Skin epidermis (tissue), 12 donors: ENCODE data around the gene PCBD2.
"Not testable (repeated sequence)": the region's sequence is repeated elsewhere in the genome, so short reads cannot be mapped to it uniquely, and the experiment has no call there.

Experiments used
- H3K27ac ChIP-seq, 21 experiments: fragments of 200-600 bp; sonication (generic) in 11 of 21; one replicate each; pipeline ENCODE4 v1.5.0; 2020; ENCODE audit warnings: mild to moderate bottlenecking in 3 of 21, inconsistent platforms in 2 of 21, moderate library complexity in 2 of 21
- H3K4me3 ChIP-seq, 7 experiments: fragments of 200-600 bp; sonication (generic) in 2 of 7; one replicate each; pipeline ENCODE4 v1.5.0; 2020; ENCODE audit warnings: inconsistent platforms in 2 of 7, mild to moderate bottlenecking in 2 of 7, moderate library complexity in 1 of 7

The PCBD2 gene

DNA sequence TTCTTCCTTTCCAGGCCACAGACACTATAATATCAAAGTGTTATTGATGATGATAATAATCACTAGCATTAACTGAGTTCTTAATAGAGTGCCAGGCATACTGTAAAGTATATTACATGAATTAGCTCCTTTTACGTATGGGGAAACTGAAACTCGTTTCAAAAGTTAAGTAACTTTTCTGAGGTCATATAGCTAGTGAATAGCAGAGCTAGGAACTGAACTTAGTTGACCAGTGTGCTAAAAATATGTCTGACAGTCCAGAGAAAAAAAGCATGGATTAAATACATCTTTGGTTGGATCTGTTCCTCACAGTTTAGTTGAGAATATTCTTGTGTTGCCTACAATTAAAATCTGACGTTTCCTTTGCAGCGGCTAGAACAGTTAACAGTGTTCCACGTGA lies 44.4 kb downstream of the PCBD2 start:
- Histone ChIP-seq H3K27ac (no peak overlapping the region), H3K4me3 (no peak overlapping the region)

- no peak overlapping the region for H3K27ac ChIP-seq
- H3K4me3 ChIP-seq: no peak overlapping the region
Observed at GRCh38 chr5:134957920-134958608, 53.1 kb downstream of the PCBD2 start.

GRCh38 chr5:134958755-134959154 lies 53.8 kb downstream of the PCBD2 start:
- Histone ChIP-seq H3K27ac (no peak overlapping the region), H3K4me3 (no peak overlapping the region)

DNA sequence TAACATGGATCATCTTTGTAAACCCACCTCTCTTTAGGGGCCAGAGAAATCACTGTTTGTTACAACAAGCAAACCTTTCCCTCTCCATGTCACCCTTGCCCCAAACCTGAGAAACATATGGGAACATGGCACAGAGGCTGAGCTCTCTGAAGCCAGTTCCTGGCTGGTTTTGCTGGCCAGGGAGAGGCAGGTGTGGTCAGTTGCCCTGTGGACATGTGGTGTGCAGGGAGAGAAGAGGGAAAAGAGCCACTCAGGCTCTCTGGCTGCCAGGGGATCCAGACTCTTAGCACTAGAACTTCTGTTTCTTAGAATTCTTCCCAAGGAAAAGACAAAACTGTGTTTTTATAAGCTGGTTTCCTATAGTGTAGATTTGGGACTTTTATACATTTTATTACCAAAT lies 58.2 kb downstream of the PCBD2 start:
- Histone ChIP-seq H3K4me3 (no peak overlapping the region), H3K27ac (no peak overlapping the region)

GRCh38 chr5:134964359-134965270 lies 59.7 kb downstream of the PCBD2 start:
- no peak overlapping the region for H3K27ac ChIP-seq
- H3K4me3 ChIP-seq: no peak overlapping the region

GRCh38 chr5:134965271-134965825 lies 60.4 kb downstream of the PCBD2 start:
- H3K4me3 ChIP-seq: no peak overlapping the region
- H3K27ac ChIP-seq: no peak overlapping the region

DNA sequence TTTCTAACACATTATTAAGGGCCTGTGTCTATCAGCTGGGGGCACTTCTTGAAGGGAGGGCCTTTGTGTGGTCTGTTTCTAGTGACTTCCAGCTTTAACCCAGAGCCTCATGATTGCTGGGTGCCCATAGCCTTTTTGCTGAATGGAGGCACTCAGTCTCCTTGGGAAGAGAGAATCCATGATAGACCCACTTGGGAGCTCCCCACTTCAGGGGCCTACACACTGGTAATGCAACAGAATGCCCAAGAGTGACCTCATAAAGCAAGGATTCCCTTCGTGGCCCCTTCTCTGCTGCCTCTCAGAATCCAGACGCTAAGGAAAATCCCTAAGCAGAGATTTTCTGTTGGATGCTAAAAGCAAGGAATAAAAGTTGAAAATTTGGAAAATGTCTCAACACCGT lies 62.7 kb downstream of the PCBD2 start, which contains the start of gene CATSPER3:
CATSPER3 (plus strand) TSS at position 301 of the 400 bp plus-strand sequence; CDS start at position 386, 85 bp downstream.
- H3K4me3 ChIP-seq: no peak within 1 kb of the TSS

GRCh38 chr5:134968055-134968454 lies 63.1 kb downstream of the PCBD2 start:
- no peak overlapping the region for H3K4me3 ChIP-seq
- H3K27ac ChIP-seq: no peak overlapping the region

More for the DNA sequence above, 62.7 kb downstream of the PCBD2 start, which contains the start of gene CATSPER3:
- H3K27ac ChIP-seq: no peak within 1 kb of the TSS

- Histone ChIP-seq H3K27ac (no peak overlapping the region), H3K4me3 (no peak overlapping the region)
Observed at GRCh38 chr5:134969166-134969565, 64.2 kb downstream of the PCBD2 start.

DNA sequence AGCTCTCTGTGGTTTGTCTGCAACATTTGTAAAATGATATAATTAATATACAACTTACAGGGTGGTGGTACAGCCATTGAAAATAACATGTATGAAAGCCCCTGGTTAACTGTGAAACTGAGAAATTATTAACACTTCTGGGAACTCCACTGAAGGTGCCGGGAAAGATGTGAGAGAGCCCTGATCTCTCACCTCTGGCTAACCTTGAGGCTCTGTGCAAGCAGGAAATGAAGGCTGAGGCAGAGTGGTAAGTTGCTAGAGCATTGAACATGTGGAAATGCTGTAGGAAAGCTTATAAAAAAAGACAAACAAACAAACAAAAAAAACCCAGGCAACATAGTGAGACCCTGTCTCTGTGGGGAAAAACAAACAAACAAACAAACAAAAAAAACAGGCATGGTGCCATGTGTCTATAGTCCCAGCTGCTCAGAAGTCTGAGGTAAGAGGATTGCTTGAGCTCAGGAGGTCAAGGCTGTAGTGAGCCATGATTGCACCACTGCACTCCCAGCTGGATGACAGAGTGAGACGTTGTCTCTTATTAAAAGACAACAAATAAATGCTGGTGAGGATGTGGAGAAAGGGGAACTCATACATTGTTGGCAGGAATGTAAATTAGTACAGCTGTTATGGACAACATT lies 70.3 kb downstream of the PCBD2 start:
- no peak overlapping the region for H3K27ac ChIP-seq
- no peak overlapping the region for H3K4me3 ChIP-seq

- no peak overlapping the region for H3K27ac ChIP-seq
Observed at GRCh38 chr5:134975843-134976242, 70.9 kb downstream of the PCBD2 start.

GRCh38 chr5:134976841-134977240 lies 71.9 kb downstream of the PCBD2 start:
- Histone ChIP-seq H3K4me3 (no peak overlapping the region), H3K27ac (no peak overlapping the region)

More at GRCh38 chr5:134975843-134976242, 70.9 kb downstream of the PCBD2 start:
- no peak overlapping the region for H3K4me3 ChIP-seq

- no peak overlapping the region for H3K27ac ChIP-seq
- H3K4me3 ChIP-seq: no peak overlapping the region
Observed at GRCh38 chr5:134979416-134979815, 74.5 kb downstream of the PCBD2 start.

- no peak overlapping the region for H3K4me3 ChIP-seq
- H3K27ac ChIP-seq: no peak overlapping the region
Observed at GRCh38 chr5:134982230-134982629, 77.3 kb downstream of the PCBD2 start.

GRCh38 chr5:134989266-134989830 lies 84.4 kb downstream of the PCBD2 start:
- Histone ChIP-seq H3K27ac (no peak overlapping the region), H3K4me3 (no peak overlapping the region)

DNA sequence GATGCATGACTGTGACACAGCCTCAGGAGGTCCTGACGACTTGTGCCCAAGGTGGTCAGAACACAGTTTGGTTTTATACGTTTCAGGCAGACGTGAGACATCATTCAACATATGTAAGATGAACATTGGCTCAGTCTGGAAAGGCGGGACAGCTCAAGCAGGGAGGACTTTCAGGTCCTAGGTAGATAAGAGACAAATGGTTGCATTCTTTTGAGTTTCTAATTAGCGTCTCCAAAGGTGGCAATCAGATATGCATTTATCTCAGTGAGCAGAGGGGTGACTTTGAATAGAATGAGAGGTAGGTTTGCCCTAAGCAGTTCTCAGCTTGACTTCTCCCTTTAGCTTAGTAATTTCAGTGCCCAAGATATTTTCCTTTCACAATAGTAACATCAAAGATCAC lies 85.3 kb downstream of the PCBD2 start:
- H3K27ac ChIP-seq, H3K4me3 ChIP-seq: not testable (repeated sequence)

DNA sequence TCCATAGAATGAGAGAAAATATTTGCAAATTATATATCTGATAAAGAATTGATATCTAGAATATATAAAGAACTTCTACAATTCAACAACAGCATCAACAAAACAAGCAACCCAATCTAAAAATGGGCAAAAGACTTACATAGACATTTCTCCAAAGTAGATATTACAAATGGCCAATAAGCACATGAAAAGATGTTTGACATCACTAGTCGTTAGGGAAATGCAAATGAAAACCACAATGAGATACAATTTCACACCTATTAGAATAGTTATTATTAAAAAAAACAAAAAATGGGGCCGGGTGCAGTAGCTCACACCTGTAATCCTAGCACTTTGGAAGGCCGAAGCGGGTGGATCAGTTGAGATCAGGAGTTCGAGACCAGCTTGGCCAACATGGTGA lies 87.2 kb downstream of the PCBD2 start:
- H3K27ac ChIP-seq: no peak overlapping the region
- H3K4me3 ChIP-seq: no peak overlapping the region

DNA sequence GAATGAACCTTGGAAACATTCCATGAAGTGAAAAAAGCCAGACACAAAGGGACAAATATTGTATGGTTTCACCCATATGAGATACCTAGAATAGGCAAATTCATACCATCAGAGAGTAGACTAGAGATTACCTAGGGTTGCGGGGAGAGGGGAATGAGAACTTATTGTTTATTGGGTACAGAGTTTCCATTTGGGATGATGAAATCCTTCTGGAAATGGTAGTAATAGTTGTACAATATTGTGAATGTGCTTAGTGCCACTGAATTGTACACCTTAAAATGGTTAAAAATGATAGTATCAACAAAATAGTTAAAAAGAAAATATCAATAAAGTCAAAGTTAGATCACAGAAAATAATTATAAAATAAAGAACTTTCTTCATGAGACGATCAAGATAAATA lies 88.2 kb downstream of the PCBD2 start:
- H3K27ac ChIP-seq: no peak overlapping the region
- H3K4me3 ChIP-seq: no peak overlapping the region

DNA sequence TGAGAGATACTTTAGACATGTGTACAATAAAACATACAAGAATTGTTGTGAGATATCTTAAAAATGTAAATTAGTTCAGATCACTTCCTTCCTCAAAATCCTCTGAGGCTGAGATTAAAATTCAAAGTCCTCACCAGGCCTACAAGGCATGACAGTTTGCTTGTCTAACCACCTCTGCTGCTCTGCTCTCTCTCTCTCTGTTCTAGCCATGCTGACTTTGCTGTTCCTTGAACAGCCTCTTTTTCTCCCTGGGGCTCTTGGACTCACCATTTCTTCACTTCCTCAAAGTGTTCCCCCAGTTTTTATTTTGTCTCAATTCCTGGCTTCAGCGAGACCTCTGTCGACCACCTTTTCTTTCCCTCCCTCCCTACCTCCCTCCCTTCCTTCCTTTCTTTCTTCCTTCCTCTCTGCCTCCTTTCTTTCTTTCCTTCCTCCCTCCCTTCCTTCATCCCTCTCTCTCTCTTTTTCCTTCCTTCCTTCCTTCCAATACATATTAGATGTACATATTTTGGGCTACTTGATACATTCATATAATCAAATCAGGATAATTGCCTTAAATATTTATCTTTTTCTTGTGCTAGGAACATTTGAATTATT lies 89.7 kb downstream of the PCBD2 start:
- Histone ChIP-seq H3K27ac (no peak overlapping the region), H3K4me3 (no peak overlapping the region)
